Natural killer cell (primary cell): ENCODE measurements around the gene CCL18. TPM values are rescaled to one million over a fixed set of nuclear protein-coding genes. Genes with fewer than 3 reads are reported as not detected.

Experiments used
- ATAC-seq, 3 donors: fragments of 150-1000 bp in 2 of 3; fragments of 200-7000 bp in 1 of 3; cut with Tn5 transposase; 1 replicate in 1 of 3; 2 replicates in 2 of 3; pipeline ENCODE4 v1.10.0; 2021; ENCODE audit warnings: mild to moderate bottlenecking in 2 of 3, moderate library complexity in 2 of 3
- DNase-seq, 2 donors: peaks; one replicate each; pipeline versions ENCODE4 v3.0.0 to v3.0.0-alpha.2; 2013 to 2021; ENCODE audit warnings: mixed read lengths in 1 of 2
- H3K27ac ChIP-seq: one replicate; pipeline ENCODE4 v1.5.1; 2013; ENCODE audit warnings: mild to moderate bottlenecking, low read length
- H3K27me3 ChIP-seq: one replicate; pipeline ENCODE4 v1.6.1; 2013; ENCODE audit warnings: low read length; ENCODE audit not compliant: control insufficient read depth, insufficient read depth
- H3K36me3 ChIP-seq: one replicate; pipeline ENCODE4 v1.6.1; 2013; ENCODE audit warnings: low read length; ENCODE audit not compliant: control insufficient read depth, insufficient read depth
- H3K4me1 ChIP-seq: one replicate; pipeline ENCODE4 v1.6.1; 2013; ENCODE audit warnings: low read length; ENCODE audit not compliant: control insufficient read depth, insufficient read depth
- H3K4me3 ChIP-seq: one replicate; pipeline ENCODE4 v1.5.1; 2013; ENCODE audit warnings: low read length
- H3K9me3 ChIP-seq: one replicate; pipeline ENCODE4 v1.6.1; 2013; ENCODE audit warnings: low read length; ENCODE audit not compliant: control insufficient read depth, insufficient read depth
- H3K27ac Mint-ChIP-seq, 2 donors: one replicate each; pipeline ENCODE4 v1.8.0; 2022; ENCODE audit warnings: mild to moderate bottlenecking in 2 of 2, mixed read lengths in 2 of 2, moderate library complexity in 1 of 2
- H3K27me3 Mint-ChIP-seq, 2 donors: one replicate each; pipeline ENCODE4 v1.8.0; 2022; ENCODE audit warnings: low read depth in 2 of 2, mixed read lengths in 2 of 2
- H3K36me3 Mint-ChIP-seq: one replicate; pipeline ENCODE4 v1.8.0; 2022; ENCODE audit warnings: mixed read lengths
- H3K4me1 Mint-ChIP-seq, 2 donors: one replicate each; pipeline ENCODE4 v1.8.0; 2022; ENCODE audit warnings: mixed read lengths in 2 of 2
- H3K4me3 Mint-ChIP-seq: one replicate; pipeline ENCODE4 v1.8.0; 2022; ENCODE audit warnings: mild to moderate bottlenecking, moderate library complexity, mixed read lengths
- H3K9me3 Mint-ChIP-seq, 2 donors: one replicate each; pipeline ENCODE4 v1.8.0; 2022; ENCODE audit warnings: mixed read lengths in 2 of 2
- WGBS: methylation state at CpG from one replicate; pipeline ENCODE4 v1.1.7; 2013; ENCODE audit warnings: missing lambda C conversion rate; ENCODE audit not compliant: insufficient coverage; 5-methylcytosine and 5-hydroxymethylcytosine counted together
- intact Hi-C: fragments of 100-400 bp; cut with micrococcal nuclease; formaldehyde crosslinking; loops from one replicate; pipeline ENCODE4 v1.14.2; 2022
- total RNA-seq, 4 donors: library from RNA; stranded (reverse); fragments of 120-200 nt in 1 of 4; gene quantifications; one replicate each; pipeline versions ENCODE4 v1.2.3 to v1.2.4, GENCODE V29; 2013 to 2022
- TF ChIP-seq, protein P1 (sequence below): fragments of 200-600 bp; IDR thresholded peaks from one replicate; pipeline ENCODE4 v1.8.0; 2022; ENCODE audit warnings: antibody characterized with exemption

CCL18 gene
- total RNA-seq, 3 donors from 2014 or later (not counting 1 experiment from before 2014, with no cell fraction given): 0.54 to 0.55 TPM; not detected in 1

- Histone ChIP-seq H3K4me1 (peaks cover 76% of the 10 kb centered on the region), H3K4me3 (no peak overlapping the region), H3K9me3 (no peaks in the 10 kb centered on the region), H3K36me3 (no peaks in the 10 kb centered on the region), H3K27me3 (no peaks in the 10 kb centered on the region), H3K27ac (peak overlapping the region; percentile 80)
- Mint-ChIP-seq H3K27ac (peak overlapping the region; percentile 95 to 96), H3K4me3 (peak overlapping the region; percentile 61), H3K27me3 (no peaks in the 10 kb centered on the region), H3K36me3 (no peaks in the 10 kb centered on the region), H3K9me3 (no peaks in the 10 kb centered on the region), H3K4me1 (peaks cover 95 to 96% of the 10 kb centered on the region in 2 donors)
- WGBS: 41% methylated on average over 3 of the region's 3 CpGs
- ATAC-seq (peak in 1 of 3 donors; percentile 6), DNase-seq (peak in 1 of 2 donors; percentile 24)
- intact Hi-C loops: loop anchor here (5.0 kb wide), 1 partner anchor 119 kb away; no protein-coding TSS in a partner anchor
- TF ChIP-seq, protein P1, sequence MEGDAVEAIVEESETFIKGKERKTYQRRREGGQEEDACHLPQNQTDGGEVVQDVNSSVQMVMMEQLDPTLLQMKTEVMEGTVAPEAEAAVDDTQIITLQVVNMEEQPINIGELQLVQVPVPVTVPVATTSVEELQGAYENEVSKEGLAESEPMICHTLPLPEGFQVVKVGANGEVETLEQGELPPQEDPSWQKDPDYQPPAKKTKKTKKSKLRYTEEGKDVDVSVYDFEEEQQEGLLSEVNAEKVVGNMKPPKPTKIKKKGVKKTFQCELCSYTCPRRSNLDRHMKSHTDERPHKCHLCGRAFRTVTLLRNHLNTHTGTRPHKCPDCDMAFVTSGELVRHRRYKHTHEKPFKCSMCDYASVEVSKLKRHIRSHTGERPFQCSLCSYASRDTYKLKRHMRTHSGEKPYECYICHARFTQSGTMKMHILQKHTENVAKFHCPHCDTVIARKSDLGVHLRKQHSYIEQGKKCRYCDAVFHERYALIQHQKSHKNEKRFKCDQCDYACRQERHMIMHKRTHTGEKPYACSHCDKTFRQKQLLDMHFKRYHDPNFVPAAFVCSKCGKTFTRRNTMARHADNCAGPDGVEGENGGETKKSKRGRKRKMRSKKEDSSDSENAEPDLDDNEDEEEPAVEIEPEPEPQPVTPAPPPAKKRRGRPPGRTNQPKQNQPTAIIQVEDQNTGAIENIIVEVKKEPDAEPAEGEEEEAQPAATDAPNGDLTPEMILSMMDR: no peak
Observed at GRCh38 chr17:36068524-36068923, 4.5 kb downstream of the CCL18 start.

DNA sequence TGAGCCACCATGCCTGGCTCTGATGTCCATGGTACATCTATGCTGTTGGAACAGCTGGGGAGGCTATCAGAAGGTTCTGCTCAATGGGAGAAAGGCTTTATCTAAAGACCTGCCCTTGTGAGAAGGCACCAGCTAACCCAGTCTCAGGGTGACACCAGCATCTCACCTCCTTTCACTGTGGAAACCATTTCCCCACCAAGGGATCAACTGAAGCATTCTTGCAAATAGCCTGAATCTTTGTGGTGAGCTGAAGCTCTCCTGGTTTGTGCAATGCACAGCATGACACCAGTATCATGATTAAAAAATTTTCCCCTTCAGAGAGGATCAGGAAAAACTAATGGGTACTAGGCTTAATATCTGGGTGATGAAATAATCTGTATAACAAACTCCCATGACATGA lies 5.1 kb downstream of the CCL18 start:
- peak in 2 of 3 donors; percentile 14 to 15 for ATAC-seq
- no peaks in the 10 kb centered on the region for H3K9me3 Mint-ChIP-seq
- H3K4me3 Mint-ChIP-seq: peak overlapping the region; percentile 60
- intact Hi-C loops: loop anchor here (5.0 kb wide), 1 partner anchor 118 kb away; no protein-coding TSS in a partner anchor
- H3K36me3 Mint-ChIP-seq: no peaks in the 10 kb centered on the region
- TF ChIP-seq, protein P1: no peak
- H3K27ac ChIP-seq: peak overlapping the region; percentile 80
- DNase-seq: peak in 1 of 2 donors; percentile 26
- H3K27me3 ChIP-seq: no peaks in the 10 kb centered on the region
- H3K9me3 ChIP-seq: no peaks in the 10 kb centered on the region
- H3K36me3 ChIP-seq: no peaks in the 10 kb centered on the region
- peaks cover 73% of the 10 kb centered on the region for H3K4me1 ChIP-seq
- H3K4me3 ChIP-seq: no peak overlapping the region
- H3K27ac Mint-ChIP-seq: peak overlapping the region; percentile 95 to 96
- no peaks in the 10 kb centered on the region for H3K27me3 Mint-ChIP-seq
- H3K4me1 Mint-ChIP-seq: peaks cover 94 to 96% of the 10 kb centered on the region in 2 donors

GRCh38 chr17:36070427-36070826 lies 6.4 kb downstream of the CCL18 start:
- Histone ChIP-seq H3K27ac (peak overlapping the region; percentile 12), H3K27me3 (no peaks in the 10 kb centered on the region), H3K36me3 (no peaks in the 10 kb centered on the region), H3K9me3 (no peaks in the 10 kb centered on the region), H3K4me3 (no peak overlapping the region), H3K4me1 (peaks cover 63% of the 10 kb centered on the region)
- DNase-seq (no peak), ATAC-seq (no peak)
- Mint-ChIP-seq H3K27ac (peak overlapping the region; percentile 95 to 96), H3K36me3 (no peaks in the 10 kb centered on the region), H3K9me3 (no peaks in the 10 kb centered on the region), H3K4me1 (peaks cover 90 to 93% of the 10 kb centered on the region in 2 donors), H3K27me3 (no peaks in the 10 kb centered on the region), H3K4me3 (no peak overlapping the region)
- WGBS: 62% methylated on average over 3 of the region's 3 CpGs
- TF ChIP-seq, protein P1: no peak
- intact Hi-C loops: loop anchor here (5.0 kb wide), 1 partner anchor 77 kb away; no protein-coding TSS in a partner anchor

DNA sequence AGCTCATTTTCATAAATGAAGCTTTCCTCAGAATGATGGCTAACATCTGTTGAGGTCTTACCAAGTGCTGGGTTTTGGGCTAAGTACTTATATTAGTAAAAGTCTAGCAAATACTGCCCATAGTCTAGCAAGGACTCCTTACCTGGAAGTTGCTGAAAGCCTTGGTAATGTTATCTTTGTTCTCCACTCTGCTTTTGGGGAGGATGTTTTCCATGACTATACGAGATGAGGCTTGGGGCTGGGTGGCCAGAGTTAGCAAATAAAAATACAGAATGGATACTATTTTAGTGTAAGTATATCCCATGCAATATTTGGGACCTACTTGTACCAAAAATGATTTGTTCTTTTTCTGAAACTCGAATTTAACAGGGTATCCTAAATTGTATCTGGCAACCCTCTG lies 7.7 kb downstream of the CCL18 start:
- WGBS: 89% methylated on average over 2 of the region's 2 CpGs
- intact Hi-C loops: loop anchor here (5.0 kb wide), 1 partner anchor 76 kb away; no protein-coding TSS in a partner anchor
- ATAC-seq: no peak

More for the DNA sequence above, 7.7 kb downstream of the CCL18 start:
- Mint-ChIP-seq H3K27me3 (no peaks in the 10 kb centered on the region), H3K27ac (peak overlapping the region; percentile 95 to 96), H3K36me3 (peaks cover 2% of the 10 kb centered on the region), H3K4me1 (peaks cover 89 to 91% of the 10 kb centered on the region in 2 donors), H3K4me3 (peak overlapping the region; percentile 51), H3K9me3 (no peaks in the 10 kb centered on the region)
- H3K27ac ChIP-seq: peak overlapping the region; percentile 51
- H3K4me1 ChIP-seq: peaks cover 57% of the 10 kb centered on the region
- no peak for DNase-seq
- no peaks in the 10 kb centered on the region for H3K36me3 ChIP-seq
- TF ChIP-seq, protein P1: no peak
- no peaks in the 10 kb centered on the region for H3K27me3 ChIP-seq
- H3K4me3 ChIP-seq: no peak overlapping the region
- H3K9me3 ChIP-seq: no peaks in the 10 kb centered on the region
